Keratinocyte (primary cell): ENCODE data around the gene BAG1. TPM values are rescaled to one million over a fixed set of nuclear protein-coding genes. Genes with fewer than 3 reads are reported as not detected.

Source experiments
- DNase-seq: peaks from one replicate; pipeline ENCODE4 v3.0.0-alpha.2; 2011; ENCODE audit warnings: low read depth, missing footprints, low spot score
- FAIRE-seq: peaks from 2 replicates; lab custom pipeline; 2011; peaks lifted over from hg19 to GRCh38; lab: Jason Lieb, UNC
- H2AFZ ChIP-seq: 2 replicates; pipeline ENCODE4 v1.6.0; 2012; ENCODE audit warnings: low read length, control low read depth, inconsistent platforms; ENCODE audit not compliant: control insufficient read depth
- H3K27ac ChIP-seq: 2 replicates; pipeline ENCODE4 v1.5.1; 2011; ENCODE audit warnings: low read length; ENCODE audit not compliant: control insufficient read depth, insufficient read depth
- H3K27me3 ChIP-seq: 3 replicates; pipeline ENCODE4 v1.6.0; 2011; ENCODE audit warnings: low read length; ENCODE audit not compliant: control insufficient read depth, insufficient read depth; ENCODE audit errors: extremely low read depth
- H3K36me3 ChIP-seq, 2 experiments: 2 replicates in 1 of 2; 3 replicates in 1 of 2; pipeline ENCODE4 v1.5.1; 2011; ENCODE audit warnings: low read length in 2 of 2, mild to moderate bottlenecking in 1 of 2; ENCODE audit not compliant: control insufficient read depth in 2 of 2, insufficient read depth in 2 of 2; ENCODE audit errors: extremely low read depth in 1 of 2
- H3K4me1 ChIP-seq: 3 replicates; pipeline ENCODE4 v1.5.1; 2011; ENCODE audit warnings: low read length; ENCODE audit not compliant: control insufficient read depth, insufficient read depth; ENCODE audit errors: extremely low read depth
- H3K4me2 ChIP-seq: 3 replicates; pipeline ENCODE4 v1.6.0; 2011; ENCODE audit warnings: low read depth, low read length; ENCODE audit not compliant: control insufficient read depth, insufficient read depth; ENCODE audit errors: extremely low read depth
- H3K4me3 ChIP-seq, 3 experiments: fragments of 200-600 bp in 1 of 3; sonication (generic) in 1 of 3; 2 replicates in 2 of 3; 3 replicates in 1 of 3; pipeline ENCODE4 v1.5.1; 2011 to 2016; ENCODE audit warnings: low read length in 3 of 3, mild to moderate bottlenecking in 3 of 3, control low read depth in 2 of 3, inconsistent platforms in 1 of 3, low read depth in 1 of 3, mixed read lengths in 1 of 3, mixed run types in 1 of 3, moderate library complexity in 1 of 3; ENCODE audit not compliant: control insufficient read depth in 2 of 3, insufficient read depth in 2 of 3; ENCODE audit errors: extremely low read depth in 1 of 3
- H3K79me2 ChIP-seq: 2 replicates; pipeline ENCODE4 v1.6.0; 2012; ENCODE audit warnings: low read length; ENCODE audit not compliant: control insufficient read depth, insufficient read depth
- H3K9ac ChIP-seq: 3 replicates; pipeline ENCODE4 v1.6.0; 2011; ENCODE audit warnings: low read length; ENCODE audit not compliant: control insufficient read depth, insufficient read depth; ENCODE audit errors: extremely low read depth
- H3K9me1 ChIP-seq: 3 replicates; pipeline ENCODE4 v1.6.0; 2011; ENCODE audit warnings: low read length; ENCODE audit not compliant: control insufficient read depth, insufficient read depth; ENCODE audit errors: extremely low read depth
- H3K9me3 ChIP-seq: 2 replicates; pipeline ENCODE4 v1.5.1; 2012; ENCODE audit warnings: low read depth, low read length; ENCODE audit not compliant: control insufficient read depth
- H4K20me1 ChIP-seq: 3 replicates; pipeline ENCODE4 v1.6.0; 2011; ENCODE audit warnings: low read length; ENCODE audit not compliant: control insufficient read depth, insufficient read depth; ENCODE audit errors: extremely low read depth
- EZH2 ChIP-seq: IDR thresholded peaks from one replicate; pipeline ENCODE4 v1.6.1; 2012; ENCODE audit warnings: inconsistent platforms, mild to moderate bottlenecking, low read length, moderate library complexity
- dilution Hi-C: fragments of 300-500 bp; cut with MboI; formaldehyde crosslinking; loops from one replicate; pipeline ENCODE4 v1.7.0; 2020; ENCODE audit warnings: low sequenced_read_pairs; ENCODE audit not compliant: extremely low pct_ligation_motif_present
- polyA plus RNA-seq, 5 experiments: library from polyadenylated mRNA; depleted of rRNA in 3 of 5; stranded (reverse) in 3 of 5; stranded (forward) in 1 of 5; unstranded in 1 of 5; fragments of >200 nt; gene quantifications; 1 replicate in 1 of 5; 2 replicates in 3 of 5; 3 replicates in 1 of 5; pipeline versions ENCODE4 v1.2.1 to v1.2.3, GENCODE V29; 2011 to 2012; ENCODE audit warnings: missing spikeins in 2 of 5, low read depth in 1 of 5, low replicate concordance in 1 of 5
- TF ChIP-seq, protein P1 (sequence below), 3 experiments: IDR thresholded peaks in 1 of 3; conservative IDR thresholded peaks in 1 of 3; optimal IDR thresholded peaks in 1 of 3; 2 replicates in 2 of 3; 3 replicates in 1 of 3; pipeline versions ENCODE3 to v1.5.1; 2011; ENCODE audit warnings: low read length in 3 of 3, mild to moderate bottlenecking in 3 of 3, moderate library complexity in 2 of 3, control low read depth in 1 of 3, inconsistent platforms in 1 of 3; ENCODE audit not compliant: insufficient read depth in 2 of 3; ENCODE audit errors: extremely low read depth in 1 of 3

The BAG1 gene
- polyA plus RNA-seq, 1 donor (not counting 4 experiments of a cell fraction or from before 2014, with no cell fraction given), result 30.1 TPM

DNA sequence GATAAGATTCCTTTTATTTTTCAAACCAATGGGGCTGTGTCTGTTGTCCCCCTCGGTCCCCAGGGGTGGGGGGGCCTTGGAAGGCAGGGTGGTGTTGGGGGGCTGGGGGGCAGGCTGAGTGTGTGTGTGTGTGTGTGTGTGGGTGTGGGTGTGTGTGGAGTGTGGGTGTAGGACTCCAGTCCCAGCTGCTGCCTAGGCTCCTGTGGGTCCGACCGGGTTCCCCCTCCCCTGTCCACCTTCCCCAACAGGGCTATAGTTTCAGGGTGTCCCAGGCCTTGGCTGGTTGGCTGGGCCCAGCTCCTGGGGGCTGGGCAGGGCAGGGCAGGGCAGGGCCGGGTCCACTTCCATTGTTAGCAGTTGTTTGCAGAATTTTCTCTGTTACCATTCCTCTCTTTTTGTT is 23.7 kb upstream of the BAG1 start:
- no peak overlapping the region for H3K27ac ChIP-seq
- no peak overlapping the region for H3K4me3 ChIP-seq
- H3K9ac ChIP-seq, result no peak overlapping the region

GRCh38 chr9:33287087-33287490 is 22.6 kb upstream of the BAG1 start:
- TF ChIP-seq, protein P1, sequence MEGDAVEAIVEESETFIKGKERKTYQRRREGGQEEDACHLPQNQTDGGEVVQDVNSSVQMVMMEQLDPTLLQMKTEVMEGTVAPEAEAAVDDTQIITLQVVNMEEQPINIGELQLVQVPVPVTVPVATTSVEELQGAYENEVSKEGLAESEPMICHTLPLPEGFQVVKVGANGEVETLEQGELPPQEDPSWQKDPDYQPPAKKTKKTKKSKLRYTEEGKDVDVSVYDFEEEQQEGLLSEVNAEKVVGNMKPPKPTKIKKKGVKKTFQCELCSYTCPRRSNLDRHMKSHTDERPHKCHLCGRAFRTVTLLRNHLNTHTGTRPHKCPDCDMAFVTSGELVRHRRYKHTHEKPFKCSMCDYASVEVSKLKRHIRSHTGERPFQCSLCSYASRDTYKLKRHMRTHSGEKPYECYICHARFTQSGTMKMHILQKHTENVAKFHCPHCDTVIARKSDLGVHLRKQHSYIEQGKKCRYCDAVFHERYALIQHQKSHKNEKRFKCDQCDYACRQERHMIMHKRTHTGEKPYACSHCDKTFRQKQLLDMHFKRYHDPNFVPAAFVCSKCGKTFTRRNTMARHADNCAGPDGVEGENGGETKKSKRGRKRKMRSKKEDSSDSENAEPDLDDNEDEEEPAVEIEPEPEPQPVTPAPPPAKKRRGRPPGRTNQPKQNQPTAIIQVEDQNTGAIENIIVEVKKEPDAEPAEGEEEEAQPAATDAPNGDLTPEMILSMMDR (optimal IDR thresholded peaks at IDR 0.05 in 1 of 3, IDR thresholded peaks at IDR 0.05 in 1 of 3, conservative IDR thresholded peaks at IDR 0.05 in 1 of 3; ENCODE audit: extremely low read depth in 1 of 3, insufficient read depth in 2 of 3, low read length in 3 of 3), result peak; percentile 60 to 79 (median 75)
- no peak for TF ChIP-seq EZH2
- Histone ChIP-seq H3K9me1 (no peaks in the 10 kb centered on the region), H4K20me1 (no peaks in the 10 kb centered on the region), H3K4me2 (no peak overlapping the region), H3K4me3 (no peak overlapping the region), H3K27ac (no peak overlapping the region), H3K9ac (no peak overlapping the region), H3K79me2 (peaks cover 8% of the 10 kb centered on the region), H2AFZ (no peak overlapping the region), H3K4me1 (no peaks in the 10 kb centered on the region), H3K36me3 (peaks cover 0 to 8% of the 10 kb centered on the region in 2 experiments), H3K9me3 (no peaks in the 10 kb centered on the region), H3K27me3 (no peaks in the 10 kb centered on the region)
- dilution Hi-C loops, result no loop called here
- DNase-seq (no peak), FAIRE-seq (peak; percentile 88)

More for the DNA sequence above, 23.7 kb upstream of the BAG1 start:
- Histone ChIP-seq H3K9me1 (no peaks in the 10 kb centered on the region), H3K9me3 (no peaks in the 10 kb centered on the region), H3K27me3 (no peaks in the 10 kb centered on the region), H3K79me2 (peaks cover 20% of the 10 kb centered on the region), H2AFZ (no peak overlapping the region), H4K20me1 (no peaks in the 10 kb centered on the region), H3K36me3 (peaks cover 5 to 8% of the 10 kb centered on the region in 2 experiments), H3K4me1 (no peaks in the 10 kb centered on the region), H3K4me2 (no peak overlapping the region)
- FAIRE-seq (no peak), DNase-seq (no peak)
- dilution Hi-C loops, result no loop called here
- TF ChIP-seq, protein P1 (optimal IDR thresholded peaks at IDR 0.05 in 1 of 3, IDR thresholded peaks at IDR 0.05 in 1 of 3, conservative IDR thresholded peaks at IDR 0.05 in 1 of 3; ENCODE audit: extremely low read depth in 1 of 3, insufficient read depth in 2 of 3, low read length in 3 of 3), result no peak
- no peak for TF ChIP-seq EZH2
